Hepatocyte (in vitro differentiated cells): ENCODE data around the gene CDH15. TPM values are rescaled to one million over a fixed set of nuclear protein-coding genes. Genes with fewer than 3 reads are reported as not detected.

Experiments
- DNase-seq: peaks from one replicate; pipeline ENCODE4 v3.0.0-alpha.2; 2016; ENCODE audit warnings: low spot score
- H2AFZ ChIP-seq: fragments of 200-600 bp; sonication (generic); 2 replicates; pipeline ENCODE4 v1.6.0; 2016; ENCODE audit warnings: antibody characterized with exemption, mild to moderate bottlenecking
- H3K27ac ChIP-seq: fragments of 200-600 bp; sonication (generic); 2 replicates; pipeline ENCODE4 v1.5.1; 2016; ENCODE audit warnings: mild to moderate bottlenecking
- H3K27me3 ChIP-seq: fragments of 200-600 bp; sonication (generic); 2 replicates; pipeline ENCODE4 v1.6.1; 2016
- H3K36me3 ChIP-seq: fragments of 200-600 bp; sonication (generic); replicated peaks from 2 replicates; pipeline ENCODE4 v1.5.1; 2016; ENCODE audit warnings: low read depth; ENCODE audit not compliant: insufficient read depth
- H3K4me1 ChIP-seq: fragments of 200-600 bp; sonication (generic); 2 replicates; pipeline ENCODE4 v1.5.1; 2016; ENCODE audit warnings: mild to moderate bottlenecking, moderate library complexity; ENCODE audit not compliant: insufficient read depth
- H3K4me2 ChIP-seq: fragments of 200-600 bp; sonication (generic); 2 replicates; pipeline ENCODE4 v1.6.0; 2016
- H3K4me3 ChIP-seq: fragments of 200-600 bp; sonication (generic); 2 replicates; pipeline ENCODE4 v1.5.1; 2016; ENCODE audit warnings: mild to moderate bottlenecking
- H3K79me2 ChIP-seq: fragments of 200-600 bp; sonication (generic); 2 replicates; pipeline ENCODE4 v1.6.0; 2017; ENCODE audit warnings: mild to moderate bottlenecking
- H3K9me2 ChIP-seq: fragments of 200-600 bp; sonication (generic); replicated peaks from 2 replicates; pipeline ENCODE4 v1.6.0; 2017; ENCODE audit warnings: mild to moderate bottlenecking; ENCODE audit not compliant: insufficient read depth
- H3K9me3 ChIP-seq: fragments of 200-600 bp; sonication (generic); 2 replicates; pipeline ENCODE4 v1.5.1; 2016; ENCODE audit warnings: low read depth, mild to moderate bottlenecking
- H4K20me1 ChIP-seq: fragments of 200-600 bp; sonication (generic); 2 replicates; pipeline ENCODE4 v1.6.0; 2016; ENCODE audit warnings: mild to moderate bottlenecking; ENCODE audit not compliant: insufficient read depth, poor library complexity, severe bottlenecking
- EZH2 ChIP-seq: fragments of 200-600 bp; sonication (generic); IDR thresholded peaks from 2 replicates; pipeline ENCODE4 v1.6.1; 2016; ENCODE audit warnings: antibody characterized with exemption, mild to moderate bottlenecking, borderline replicate concordance
- EZH2phosphoT487 ChIP-seq: fragments of 200-600 bp; sonication (generic); IDR thresholded peaks from one replicate; pipeline ENCODE4 v1.6.1; 2018; ENCODE audit warnings: antibody characterized with exemption, mild to moderate bottlenecking, low read depth, moderate library complexity; ENCODE audit not compliant: unreplicated experiment, severe bottlenecking
- WGBS: methylation state at CpG from one replicate; pipeline ENCODE4 v1.1.6; 2016; ENCODE audit warnings: low lambda C conversion rate; ENCODE audit errors: missing lambda C conversion rate; 5-methylcytosine and 5-hydroxymethylcytosine counted together
- polyA plus RNA-seq: library from polyadenylated mRNA; unstranded; fragments of >200 nt; fragmentation: Nextera tagmentation; extraction: Ambion mirVana; gene quantifications from 2 replicates; pipeline ENCODE4 v1.2.1, GENCODE V29; 2016
- total RNA-seq: library from RNA; depleted of rRNA; stranded (reverse); fragments of >200 nt; gene quantifications from 2 replicates; pipeline ENCODE4 v1.2.3, GENCODE V29; 2014
- TF ChIP-seq, protein P1 (sequence below): fragments of 200-600 bp; sonication (generic); IDR thresholded peaks from 2 replicates; pipeline ENCODE4 v1.5.1; 2016; ENCODE audit warnings: antibody characterized with exemption, mild to moderate bottlenecking; ENCODE audit not compliant: poor library complexity

Gene CDH15
- total and polyA plus RNA-seq, 2 experiments from 2014 or later, result 0.13 to 0.47 TPM

DNA sequence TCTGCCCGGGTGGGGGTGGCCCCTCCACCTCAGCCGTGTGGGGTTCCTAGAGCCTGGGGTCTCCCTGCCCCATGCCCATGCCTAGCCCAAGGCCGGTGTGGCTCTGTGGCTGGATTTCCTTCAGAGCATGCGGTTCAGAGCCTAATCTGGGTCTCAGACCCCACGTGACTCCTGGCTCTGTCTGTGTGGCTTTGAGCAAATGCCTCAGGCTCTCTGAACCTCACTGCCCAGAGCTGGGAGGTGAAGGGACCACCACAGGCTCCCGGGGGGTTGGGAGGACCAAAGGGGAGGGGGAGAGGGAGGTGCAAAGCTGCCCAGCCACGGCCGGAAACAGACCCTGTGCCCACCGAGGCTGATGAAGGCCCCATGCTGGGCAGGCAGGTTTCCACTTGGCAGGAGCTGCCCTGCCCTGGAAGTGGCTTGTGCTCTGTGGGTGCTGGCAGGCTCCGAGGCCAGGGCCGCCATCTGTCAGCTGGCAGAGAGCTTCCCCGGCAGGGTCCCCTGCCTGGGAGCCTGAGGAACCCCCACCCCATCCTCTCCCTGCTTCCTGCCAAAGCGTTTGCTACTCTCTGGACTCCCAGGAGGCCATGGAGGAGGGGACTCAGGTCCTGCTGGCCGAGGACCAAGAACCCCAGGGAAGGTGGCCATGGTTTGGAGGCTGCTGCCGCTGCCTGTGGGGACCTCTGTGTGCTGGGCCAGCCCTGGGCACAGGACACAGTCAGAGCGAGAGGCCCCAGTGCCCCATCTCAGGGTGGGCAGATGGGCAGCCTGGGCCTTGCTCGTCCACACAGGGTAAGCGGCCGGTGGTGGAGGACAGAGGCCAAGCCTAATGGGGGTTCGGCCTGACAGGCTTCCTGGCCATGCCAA is 4.0 kb downstream of the CDH15 start:
- 74% methylated on average over 14 of the region's 20 CpGs for WGBS

DNA sequence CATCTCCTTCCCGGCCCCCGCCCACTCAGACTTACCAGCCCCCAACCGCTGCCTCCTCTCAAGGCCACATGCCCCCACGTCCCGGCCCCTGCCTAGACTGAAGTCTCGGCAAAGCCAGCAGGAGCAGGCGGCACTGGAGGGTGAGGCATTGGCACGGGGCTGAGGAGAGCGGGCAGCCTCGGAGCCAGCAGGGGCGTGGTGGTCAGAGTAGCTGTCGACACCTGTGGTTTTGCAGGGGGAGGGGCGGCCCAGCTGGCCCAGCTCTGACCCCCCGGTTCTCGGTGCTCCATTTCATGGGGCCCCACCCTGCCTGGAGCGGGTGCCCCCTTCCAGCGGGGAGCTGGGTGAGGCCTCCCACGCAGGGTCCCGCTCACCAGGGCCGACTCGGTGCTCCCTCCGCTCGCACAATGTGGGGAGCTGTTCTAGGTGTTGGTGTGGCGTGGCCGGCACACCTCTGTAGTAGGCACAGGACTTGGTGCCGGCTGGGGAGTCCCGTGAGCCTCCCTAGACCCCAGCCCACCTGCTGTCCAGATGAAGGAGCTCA is 4.7 kb downstream of the CDH15 start:
- Histone ChIP-seq H3K27ac (no peak overlapping the region), H3K9me3 (no peaks in the 10 kb centered on the region), H3K4me2 (no peak overlapping the region), H2AFZ (no peak overlapping the region), H4K20me1 (no peaks in the 10 kb centered on the region), H3K9me2 (no peaks in the 10 kb centered on the region), H3K36me3 (no peaks in the 10 kb centered on the region), H3K27me3 (no peaks in the 10 kb centered on the region), H3K4me1 (peaks cover 12% of the 10 kb centered on the region), H3K79me2 (no peaks in the 10 kb centered on the region), H3K4me3 (no peak overlapping the region)
- 94% methylated on average over 16 of the region's 27 CpGs for WGBS
- DNase-seq, result no peak
- no peak for TF ChIP-seq EZH2
- TF ChIP-seq, protein P1, sequence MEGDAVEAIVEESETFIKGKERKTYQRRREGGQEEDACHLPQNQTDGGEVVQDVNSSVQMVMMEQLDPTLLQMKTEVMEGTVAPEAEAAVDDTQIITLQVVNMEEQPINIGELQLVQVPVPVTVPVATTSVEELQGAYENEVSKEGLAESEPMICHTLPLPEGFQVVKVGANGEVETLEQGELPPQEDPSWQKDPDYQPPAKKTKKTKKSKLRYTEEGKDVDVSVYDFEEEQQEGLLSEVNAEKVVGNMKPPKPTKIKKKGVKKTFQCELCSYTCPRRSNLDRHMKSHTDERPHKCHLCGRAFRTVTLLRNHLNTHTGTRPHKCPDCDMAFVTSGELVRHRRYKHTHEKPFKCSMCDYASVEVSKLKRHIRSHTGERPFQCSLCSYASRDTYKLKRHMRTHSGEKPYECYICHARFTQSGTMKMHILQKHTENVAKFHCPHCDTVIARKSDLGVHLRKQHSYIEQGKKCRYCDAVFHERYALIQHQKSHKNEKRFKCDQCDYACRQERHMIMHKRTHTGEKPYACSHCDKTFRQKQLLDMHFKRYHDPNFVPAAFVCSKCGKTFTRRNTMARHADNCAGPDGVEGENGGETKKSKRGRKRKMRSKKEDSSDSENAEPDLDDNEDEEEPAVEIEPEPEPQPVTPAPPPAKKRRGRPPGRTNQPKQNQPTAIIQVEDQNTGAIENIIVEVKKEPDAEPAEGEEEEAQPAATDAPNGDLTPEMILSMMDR, result no peak
- TF ChIP-seq EZH2phosphoT487, result no peak

More for the DNA sequence above, 4.0 kb downstream of the CDH15 start:
- Histone ChIP-seq H4K20me1 (no peaks in the 10 kb centered on the region), H3K36me3 (no peaks in the 10 kb centered on the region), H3K9me3 (no peaks in the 10 kb centered on the region), H3K27me3 (no peaks in the 10 kb centered on the region), H3K4me3 (no peak overlapping the region), H3K27ac (no peak overlapping the region), H3K4me1 (peaks cover 17% of the 10 kb centered on the region), H3K9me2 (no peaks in the 10 kb centered on the region), H2AFZ (no peak overlapping the region), H3K79me2 (no peaks in the 10 kb centered on the region), H3K4me2 (no peak overlapping the region)
- DNase-seq, result no peak
- TF ChIP-seq, protein P1, result no peak
- TF ChIP-seq EZH2phosphoT487 (no peak), EZH2 (no peak)

DNA sequence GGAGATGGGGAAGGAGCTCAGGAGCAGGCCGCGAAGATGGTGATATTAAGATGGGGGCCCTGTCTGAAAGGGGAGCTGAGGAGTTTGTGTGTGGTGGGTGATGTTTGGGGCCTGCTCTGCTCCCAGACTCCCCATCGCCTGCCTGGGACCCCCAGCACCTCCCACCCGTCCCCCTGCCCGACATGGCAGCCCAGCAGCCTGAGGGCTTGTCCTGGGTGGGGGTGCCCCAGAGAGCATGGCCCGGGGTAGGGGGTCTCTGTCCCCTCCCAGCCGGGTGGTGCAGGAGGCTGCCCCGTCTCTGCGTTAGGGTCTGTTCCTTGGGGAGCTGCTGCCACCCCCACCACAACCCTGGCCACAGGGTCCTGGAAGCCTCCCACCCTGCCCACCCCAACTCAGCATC is 5.2 kb downstream of the CDH15 start:
- Histone ChIP-seq H3K9me3 (no peaks in the 10 kb centered on the region), H3K9me2 (no peaks in the 10 kb centered on the region), H2AFZ (no peak overlapping the region), H4K20me1 (no peaks in the 10 kb centered on the region), H3K4me3 (no peak overlapping the region), H3K27me3 (no peaks in the 10 kb centered on the region), H3K27ac (no peak overlapping the region), H3K4me1 (peaks cover 11% of the 10 kb centered on the region), H3K4me2 (no peak overlapping the region), H3K79me2 (no peaks in the 10 kb centered on the region), H3K36me3 (no peaks in the 10 kb centered on the region)
- WGBS, result 94% methylated on average over 5 of the region's 9 CpGs
- no peak for DNase-seq
- TF ChIP-seq EZH2, result no peak
- TF ChIP-seq EZH2phosphoT487, result no peak
- TF ChIP-seq, protein P1, result no peak
